ENCODE measurements around the gene ZNF598.
A peak's percentile ranks its signal among the peaks of the same experiment; 100 is the strongest.

ZNF598 gene

DNA sequence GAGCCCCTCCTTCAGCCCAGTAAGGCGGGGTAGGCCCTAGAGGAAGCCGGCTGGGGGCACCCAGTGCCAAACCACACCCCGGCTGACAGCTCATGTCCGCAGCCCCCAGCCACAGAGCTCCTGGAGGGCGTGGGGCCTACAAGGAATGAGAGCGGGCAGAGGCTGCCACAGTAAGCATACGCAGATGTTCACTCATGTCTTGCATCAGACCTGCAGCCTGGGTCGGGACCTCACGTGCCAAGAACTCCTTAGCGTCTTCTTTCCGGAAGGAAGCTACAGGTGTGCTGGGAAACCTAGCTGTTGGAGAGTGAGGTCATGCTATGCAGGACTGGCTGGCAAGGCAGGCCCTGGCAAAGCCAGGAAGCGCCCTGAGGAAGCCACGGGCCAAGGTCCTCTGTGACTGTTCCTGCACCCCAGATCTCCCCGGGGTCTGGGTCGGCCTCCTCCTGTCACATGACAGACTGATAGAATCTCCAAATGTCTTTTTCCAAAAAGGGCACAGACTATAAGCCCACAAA, 1.6 kb downstream of the ZNF598 start:
- DNase-seq (ENCODE audit: low spot score), result no peak

DNA sequence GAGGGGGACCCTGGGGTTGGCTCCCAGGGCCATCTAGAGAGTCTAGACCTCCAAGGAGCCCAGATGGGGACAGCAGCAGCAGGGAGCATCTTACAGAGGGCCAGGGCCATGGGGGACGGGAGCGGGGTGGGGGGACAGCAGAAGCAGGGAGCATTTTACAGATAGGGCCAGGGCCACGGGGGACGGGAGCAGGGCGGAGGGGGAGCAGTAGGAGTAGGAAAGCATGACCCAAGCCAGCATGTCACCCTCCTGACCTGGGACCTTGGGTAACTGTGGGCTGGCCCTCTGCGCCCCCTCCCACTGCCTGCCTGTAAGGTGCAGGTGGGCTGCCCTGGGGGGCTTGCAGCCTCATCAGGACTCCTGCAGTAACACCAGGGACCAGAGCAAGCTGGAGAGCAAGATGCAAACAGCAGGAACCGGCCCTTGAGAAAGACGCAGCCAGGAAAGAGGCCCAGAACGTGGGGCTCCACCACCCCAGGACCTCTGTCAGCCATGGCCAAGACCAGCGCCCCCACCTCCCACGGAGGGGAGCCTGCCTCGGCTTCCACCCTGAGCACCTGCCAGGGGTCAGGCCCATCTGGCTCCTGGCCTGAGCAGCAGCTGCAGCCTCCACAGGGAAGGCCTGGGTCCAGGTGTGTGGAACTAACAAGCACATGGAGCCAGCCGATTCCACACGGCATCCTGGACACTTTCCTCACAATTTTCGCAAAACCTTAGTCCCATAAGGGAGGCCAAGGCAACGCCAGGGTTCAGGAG, 2.4 kb downstream of the ZNF598 start:
- FAIRE-seq (no peak), DNase-seq (ENCODE audit: low spot score) (no peak)

More for the DNA sequence above, 1.6 kb downstream of the ZNF598 start:
- FAIRE-seq, result no peak

GRCh38 chr16:2006317-2006716, 3.3 kb downstream of the ZNF598 start:
- DNase-seq (ENCODE audit: low spot score), result no peak
- no peak for FAIRE-seq

GRCh38 chr16:2005646-2006045, 4.0 kb downstream of the ZNF598 start:
- FAIRE-seq, result no peak
- DNase-seq (ENCODE audit: low spot score), result no peak

DNA sequence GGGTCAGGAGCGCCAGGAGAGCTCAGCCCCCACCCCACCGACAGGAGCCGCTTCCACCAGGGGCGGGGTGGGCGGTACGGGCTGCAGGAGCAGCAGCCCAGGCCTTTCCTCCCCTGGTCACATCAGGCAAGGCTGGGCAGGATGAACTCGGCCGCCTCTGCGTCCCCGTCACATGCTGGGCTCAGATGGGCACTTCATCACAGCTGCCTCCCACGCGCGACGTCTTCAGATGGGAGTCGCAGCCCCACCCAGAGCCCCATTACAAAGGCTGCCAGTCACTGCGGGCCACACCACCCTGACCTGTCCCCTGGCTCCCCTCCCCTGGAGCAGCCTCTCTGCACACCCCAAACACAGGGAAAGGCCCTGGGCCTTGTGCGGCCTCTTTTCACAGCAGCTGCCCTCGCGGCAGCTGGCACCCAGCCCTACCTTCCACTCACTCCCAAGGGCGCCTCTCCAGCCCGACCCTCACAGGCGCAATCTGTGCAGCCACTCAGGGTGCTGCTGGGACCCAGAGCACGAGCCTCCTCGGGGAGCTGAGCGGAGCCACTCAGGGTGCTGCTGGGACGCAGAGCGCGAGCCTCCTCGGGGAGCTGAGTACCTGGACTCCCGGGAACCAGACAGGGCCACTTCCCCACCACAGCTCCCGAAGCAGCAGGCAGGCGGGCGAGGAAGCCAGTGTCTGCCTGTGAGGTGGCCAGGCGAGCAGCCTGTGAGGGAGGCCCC, 4.7 kb downstream of the ZNF598 start:
- no peak for FAIRE-seq
- no peak for DNase-seq (ENCODE audit: low spot score)

- peak; percentile 17 for FAIRE-seq
- peak; percentile 95 for DNase-seq (ENCODE audit: low spot score)
Measured at GRCh38 chr16:2003827-2004641, 5.6 kb downstream of the ZNF598 start.

DNA sequence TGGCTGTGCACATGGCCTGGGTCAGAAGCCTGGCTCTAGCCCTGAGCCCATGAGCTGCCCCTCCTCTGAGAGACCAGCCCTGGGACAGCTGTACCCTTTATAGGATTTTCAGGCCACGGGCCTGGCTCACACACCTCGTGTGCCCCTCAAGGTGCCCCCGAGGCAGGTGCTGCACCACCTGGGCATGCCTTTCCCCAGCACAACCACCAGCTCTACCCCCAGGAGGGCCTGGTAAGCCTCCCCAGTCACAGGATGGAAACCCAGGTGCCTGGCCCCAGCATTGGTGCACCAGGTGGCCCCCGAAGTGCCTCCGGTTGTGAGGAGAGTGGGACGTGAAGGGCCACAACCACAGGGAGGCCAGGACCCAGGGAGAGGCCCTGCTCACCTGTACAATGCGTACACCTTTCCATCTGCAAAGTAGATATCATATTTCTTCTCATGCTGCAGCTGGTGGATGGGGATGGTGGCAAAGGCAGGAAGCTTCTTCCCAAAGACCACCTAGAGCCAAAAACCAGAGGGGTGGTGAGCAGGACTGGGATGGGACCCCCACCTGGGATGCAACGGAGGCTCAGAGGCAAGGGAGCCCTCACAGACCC, 6.3 kb downstream of the ZNF598 start:
- DNase-seq (ENCODE audit: low spot score), result no peak
- no peak for FAIRE-seq

- no peak for FAIRE-seq
- no peak for DNase-seq (ENCODE audit: low spot score)
Measured at GRCh38 chr16:2002406-2003230, 7.0 kb downstream of the ZNF598 start.

DNA sequence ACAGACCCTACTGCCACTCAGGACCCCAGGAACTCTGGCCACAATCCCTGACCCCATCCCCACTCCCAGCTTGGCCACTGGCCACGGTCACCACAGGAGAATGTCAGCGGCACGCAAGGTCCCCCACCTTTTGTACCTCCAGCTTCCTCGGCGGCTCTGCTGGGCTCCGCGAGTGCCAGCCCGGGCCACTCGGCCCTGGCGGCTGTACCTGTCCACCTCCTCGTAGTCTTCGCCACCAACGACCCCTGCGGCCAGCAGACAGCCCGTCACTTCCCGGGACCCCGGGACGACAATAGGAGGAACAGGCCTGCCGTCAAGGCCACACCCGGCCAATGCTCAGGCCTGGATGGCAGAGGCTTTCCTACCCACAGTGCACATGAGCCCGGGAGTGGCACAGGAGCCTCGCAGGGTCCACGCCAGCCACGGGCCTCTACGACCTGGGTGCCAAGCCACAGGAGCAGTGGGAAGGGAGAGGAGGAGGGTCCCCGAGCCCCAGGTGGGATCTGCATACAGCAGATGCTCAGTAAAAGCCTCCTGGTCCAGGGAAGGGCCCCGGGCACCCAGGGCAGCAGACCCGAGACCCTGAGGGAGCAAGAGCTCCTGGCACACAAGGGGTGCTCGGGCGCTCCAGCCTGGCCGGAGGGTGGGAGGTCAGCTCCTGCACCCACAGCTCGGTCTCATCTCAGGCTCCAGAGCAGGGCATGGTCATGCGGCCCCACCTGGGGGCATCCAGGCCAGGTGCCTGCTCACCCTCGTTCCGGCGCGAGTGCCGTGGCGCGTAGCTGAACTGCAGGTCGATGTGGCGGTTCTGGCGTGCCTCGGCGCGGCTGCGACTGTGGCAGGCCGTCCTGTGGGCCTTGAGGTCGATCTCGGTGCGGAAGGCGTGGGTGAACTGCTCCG, 7.9 kb downstream of the ZNF598 start:
- FAIRE-seq, result peak; percentile 72

GRCh38 chr16:2001035-2001434, 8.6 kb downstream of the ZNF598 start:
- DNase-seq (ENCODE audit: low spot score), result no peak
- FAIRE-seq, result no peak

More for the DNA sequence above, 7.9 kb downstream of the ZNF598 start:
- DNase-seq (ENCODE audit: low spot score), result no peak

DNA sequence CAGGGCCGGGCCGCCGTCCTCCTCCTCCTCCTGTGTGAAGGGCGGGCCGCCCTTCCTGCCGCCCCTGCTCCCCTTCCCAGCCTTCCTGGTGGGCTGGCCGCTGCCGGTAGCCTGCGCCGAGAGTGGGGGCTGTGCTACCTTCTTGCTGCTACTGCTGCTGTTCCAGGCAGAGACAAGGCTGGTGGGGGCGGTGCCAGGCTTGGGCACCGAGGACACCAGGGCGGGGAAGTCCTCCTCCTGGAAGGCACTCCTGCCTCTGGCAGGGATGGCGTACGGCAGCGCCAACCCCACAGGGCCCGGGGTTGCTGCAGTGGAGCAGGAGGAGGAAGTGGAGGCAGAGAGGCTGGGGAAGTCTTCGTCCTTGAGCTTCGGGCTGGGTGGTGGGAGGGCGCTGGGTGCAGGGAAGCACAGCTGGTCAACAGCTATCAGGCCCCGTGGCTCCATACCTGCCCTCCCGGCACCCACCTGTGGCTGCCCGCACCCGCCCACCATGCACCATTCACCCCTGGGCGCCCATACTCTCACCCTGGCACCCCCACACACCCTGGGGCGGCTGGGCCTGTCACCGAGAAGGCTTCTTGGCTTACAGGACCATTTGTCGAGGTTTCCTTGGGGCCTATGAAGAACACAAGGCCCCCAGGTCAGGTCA, 9.6 kb downstream of the ZNF598 start:
- DNase-seq (ENCODE audit: low spot score) (no peak), FAIRE-seq (no peak)

DNA sequence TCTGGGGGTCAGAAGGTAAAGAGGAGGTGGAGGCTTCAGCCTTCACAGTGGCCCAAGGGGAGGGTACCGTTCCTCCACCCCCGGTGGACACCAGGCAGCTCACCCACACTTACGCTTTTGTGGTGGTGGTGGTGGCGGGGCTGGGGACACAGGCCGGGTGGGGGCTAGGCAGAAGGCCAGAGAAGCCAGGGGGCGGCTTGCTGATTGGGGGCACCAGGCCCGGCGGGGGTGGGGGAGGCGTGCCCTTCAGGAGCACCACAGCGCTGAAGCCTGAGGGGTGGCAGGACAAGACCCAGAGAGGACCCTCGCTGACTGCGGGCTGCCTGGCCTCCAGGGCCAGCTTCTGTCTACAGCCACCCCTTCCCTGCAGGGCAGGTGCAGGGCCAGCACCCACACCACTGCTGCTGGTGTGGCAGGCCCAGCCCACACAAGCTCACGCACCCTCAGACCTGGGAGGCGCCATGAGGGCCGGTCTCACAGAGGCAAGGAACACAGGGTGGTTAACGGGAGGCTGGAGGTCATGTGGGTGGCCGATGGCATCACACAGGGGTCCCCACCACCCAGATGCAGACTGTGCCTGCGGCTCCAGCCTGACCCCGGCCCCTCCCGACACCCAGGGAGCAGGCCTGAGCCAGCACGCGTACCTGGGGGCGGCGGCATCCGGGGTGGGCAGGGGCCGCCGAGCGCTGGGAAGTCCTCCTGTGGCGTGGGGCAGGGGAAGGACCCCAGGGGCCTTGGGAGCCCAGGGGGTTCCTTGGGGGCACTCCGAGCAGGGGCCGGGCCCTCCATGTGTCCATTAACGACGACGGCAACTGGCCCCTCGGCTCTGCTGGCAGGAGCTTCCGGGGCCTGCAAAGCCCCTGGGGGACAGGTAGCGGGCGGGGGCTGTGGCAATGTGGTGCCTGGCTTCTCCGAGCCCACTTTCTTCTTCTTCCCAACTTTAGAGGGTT, 10.5 kb downstream of the ZNF598 start:
- no peak for DNase-seq (ENCODE audit: low spot score)
- FAIRE-seq, result no peak

GRCh38 chr16:1998360-1998835, 11.2 kb downstream of the ZNF598 start:
- FAIRE-seq, result no peak

DNA sequence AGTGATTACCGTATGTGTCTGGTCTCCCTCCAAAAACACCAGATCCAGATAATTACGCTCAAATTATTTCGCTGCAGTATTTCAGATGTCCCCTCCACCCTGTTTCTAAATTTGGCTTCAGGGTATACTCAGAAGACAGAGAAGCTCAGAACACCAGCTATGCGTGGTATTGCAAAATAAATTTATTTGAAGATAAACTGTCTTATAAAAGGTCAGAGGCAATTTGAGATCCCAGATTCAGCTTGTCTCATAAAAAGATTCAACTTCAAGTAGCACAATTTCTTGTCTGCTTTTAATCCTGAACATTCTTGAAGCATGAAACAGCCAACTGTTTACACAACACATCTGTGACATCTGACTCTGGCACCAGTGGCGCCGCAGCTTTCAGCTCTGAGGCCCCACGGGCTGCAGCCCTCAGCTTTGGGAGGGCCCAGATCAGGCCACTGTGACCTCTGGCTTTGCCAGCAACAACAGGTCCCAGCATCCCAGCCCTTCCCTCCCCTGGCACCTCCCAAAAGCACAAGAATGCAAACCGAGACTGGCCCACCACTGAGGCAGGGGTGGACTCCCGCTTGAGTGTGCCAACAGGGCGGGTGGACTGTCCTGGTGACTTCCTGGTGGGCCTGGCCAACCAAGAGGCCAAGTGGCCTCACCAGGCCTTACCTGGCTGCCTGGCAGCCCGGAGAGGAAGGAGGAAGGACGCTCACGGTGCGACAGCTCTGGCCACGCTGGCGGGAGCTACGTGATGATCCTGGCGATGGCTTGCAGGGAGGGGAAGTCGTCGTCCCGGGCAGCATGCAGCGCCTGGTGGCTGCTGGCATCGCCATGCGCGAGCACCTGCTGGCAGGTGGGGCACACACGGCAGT, 11.9 kb downstream of the ZNF598 start:
- DNase-seq (ENCODE audit: low spot score), result no peak
- no peak for FAIRE-seq

More at GRCh38 chr16:1998360-1998835, 11.2 kb downstream of the ZNF598 start:
- no peak for DNase-seq (ENCODE audit: low spot score)

DNA sequence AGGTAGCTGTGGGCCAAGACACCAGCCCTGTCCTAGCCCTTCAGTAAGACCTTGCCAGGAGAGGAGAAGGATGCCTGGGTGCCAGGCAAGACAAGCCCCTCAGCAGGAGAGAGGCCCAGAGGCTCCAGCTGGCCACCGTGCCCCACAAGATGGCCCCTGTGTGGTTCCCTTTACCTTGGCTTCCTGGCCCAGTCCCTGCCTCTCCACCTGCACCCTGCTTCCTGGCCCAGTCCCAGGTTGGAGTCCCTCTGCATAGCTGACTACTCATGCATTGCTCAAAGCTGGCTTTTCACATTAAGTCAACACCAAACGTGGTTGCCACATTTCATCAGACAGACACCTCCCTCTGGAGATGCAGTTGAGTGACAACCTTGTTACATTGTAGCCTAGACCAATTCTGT, 15.9 kb downstream of the ZNF598 start:
- FAIRE-seq (no peak), DNase-seq (ENCODE audit: low spot score) (no peak)

GRCh38 chr16:1992704-1993317, 16.8 kb downstream of the ZNF598 start:
- no peak for FAIRE-seq

More at GRCh38 chr16:1992704-1993317, 16.8 kb downstream of the ZNF598 start:
- DNase-seq (ENCODE audit: low spot score), result no peak
